Fibroblast of lung (primary cell): ENCODE measurements around the gene PPP1R13B.

ENCODE experiments used
- CTCF ChIP-seq, 2 donors: IDR thresholded peaks in 1 of 2; conservative IDR thresholded peaks in 1 of 2; 1 replicate in 1 of 2; 2 replicates in 1 of 2; pipeline ENCODE4 v1.5.1; 2011 to 2012; ENCODE audit warnings: low read length in 2 of 2, control low read depth in 1 of 2, inconsistent platforms in 1 of 2, low read depth in 1 of 2, mild to moderate bottlenecking in 1 of 2
- EZH2 ChIP-seq: IDR thresholded peaks from 2 replicates; pipeline ENCODE4 v1.5.1; 2012; ENCODE audit warnings: low read length, control low read depth, mild to moderate bottlenecking; ENCODE audit errors: missing control alignments

DNA sequence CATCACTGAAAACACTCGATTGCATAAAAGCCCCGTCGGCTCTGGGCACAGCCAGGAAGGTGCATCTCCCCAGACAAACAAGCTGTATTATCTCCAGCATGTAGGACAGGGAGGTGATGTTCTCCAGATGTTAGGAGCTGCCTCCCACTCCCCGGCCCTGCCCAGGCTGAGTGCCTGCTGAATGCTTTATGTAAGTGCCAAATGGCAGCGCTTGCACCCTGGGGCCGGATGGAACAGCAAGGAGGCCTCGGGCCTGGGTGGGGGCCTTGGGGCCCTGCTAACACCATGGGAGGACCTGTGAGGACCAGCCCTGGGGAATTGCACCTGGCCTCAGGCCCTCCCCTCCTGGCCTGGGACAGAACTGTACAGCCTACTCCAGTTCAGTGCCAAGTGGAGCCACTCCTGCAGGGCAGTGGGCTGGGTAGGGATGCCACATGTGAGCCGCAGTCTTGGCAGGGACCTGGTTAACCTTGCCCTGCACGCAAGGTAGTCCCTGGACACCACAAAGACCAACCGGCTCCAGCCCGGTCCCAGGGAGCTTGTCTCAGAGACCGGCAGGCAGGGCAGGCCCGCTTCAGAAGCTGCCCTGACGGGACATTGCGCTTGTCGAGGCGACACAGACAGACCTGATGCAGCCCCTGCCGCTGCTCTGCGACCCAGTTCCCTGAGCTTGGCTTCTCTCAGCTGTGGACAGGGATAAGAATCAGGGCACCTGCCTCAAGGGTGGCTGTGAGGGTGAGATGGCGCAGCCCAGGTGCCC, 35.3 kb upstream of the PPP1R13B start:
- TF ChIP-seq CTCF (conservative IDR thresholded peaks at IDR 0.05 in 1 of 2, IDR thresholded peaks at IDR 0.05 in 1 of 2; ENCODE audit: low read depth in 1 of 2, low read length in 2 of 2) (no peak), EZH2 (no peak)
